Colonic mucosa (tissue), 4 donors: Measurements from ENCODE around the gene PRICKLE1. TPM values are rescaled to one million over a fixed set of nuclear protein-coding genes. Genes with fewer than 3 reads are reported as not detected.

Experiments used
- DNase-seq: peaks from one replicate; pipeline ENCODE4 v3.0.0-alpha.2; 2020
- H3K27ac ChIP-seq: fragments of 200-600 bp; one replicate; pipeline ENCODE4 v1.8.0; 2021
- H3K27me3 ChIP-seq: fragments of 200-600 bp; one replicate; pipeline ENCODE4 v1.8.0; 2021
- H3K36me3 ChIP-seq: fragments of 200-600 bp; one replicate; pipeline ENCODE4 v1.8.0; 2021
- H3K4me1 ChIP-seq: fragments of 200-600 bp; one replicate; pipeline ENCODE4 v1.8.0; 2021; ENCODE audit warnings: mild to moderate bottlenecking
- H3K4me3 ChIP-seq: fragments of 200-600 bp; one replicate; pipeline ENCODE4 v1.8.0; 2021
- H3K9ac ChIP-seq, 2 donors: one replicate each; pipeline ENCODE4 v1.7.0; 2013; ENCODE audit warnings: control low read depth in 2 of 2, low read depth in 2 of 2, low read length in 2 of 2
- H3K9me3 ChIP-seq: fragments of 200-600 bp; one replicate; pipeline ENCODE4 v1.8.0; 2021
- intact Hi-C: fragments of 100-400 bp; cut with DNase I; formaldehyde crosslinking; loops from one replicate; pipeline ENCODE4 v1.14.1; 2022
- total RNA-seq, 2 donors: library from RNA; stranded (reverse); fragmentation: NEBNext Ultra II Directional in 1 of 2; extraction: Animal tissue kit (Norgen Biotek cat#: 25700) in 1 of 2; gene quantifications; one replicate each; pipeline ENCODE4 v1.2.1, GENCODE V29; 2021
- TF ChIP-seq, protein P1 (sequence below): fragments of 200-600 bp; IDR thresholded peaks from one replicate; pipeline ENCODE4 v1.8.0; 2022; ENCODE audit warnings: antibody characterized with exemption, mild to moderate bottlenecking
- donor health status: healthy.
- donor health status: DM: no; HTN: no; CAD: no.
- donor health status: DM: no; HTN: no; CAD: no.

Gene PRICKLE1
- total RNA-seq, 2 donors from 2014 or later: 1.1 to 2.9 TPM

DNA sequence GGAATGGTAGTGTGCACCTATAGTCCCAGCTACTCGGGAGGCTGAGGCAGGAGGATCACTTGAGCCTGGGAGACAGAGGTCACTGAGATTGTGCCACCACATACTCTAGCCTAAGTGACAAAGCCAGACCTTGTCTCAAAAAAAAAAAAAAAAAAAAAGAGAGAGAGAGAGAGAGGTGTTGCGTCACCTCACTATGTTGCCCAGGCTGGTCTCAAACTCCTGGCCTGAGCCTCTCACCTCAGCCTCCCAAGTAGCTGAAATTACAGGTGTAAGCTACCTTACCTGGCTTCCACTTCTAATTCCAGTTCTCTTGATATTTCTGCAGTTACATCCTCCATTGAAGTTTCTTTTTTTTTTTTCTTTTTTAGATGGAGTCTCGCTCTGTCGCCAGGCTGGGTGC is 94.3 kb downstream of the PRICKLE1 start:
- no peak for DNase-seq
- no peaks in the 10 kb centered on the region for H3K9me3 ChIP-seq
- no peak overlapping the region for H3K27ac ChIP-seq
- TF ChIP-seq, protein P1, sequence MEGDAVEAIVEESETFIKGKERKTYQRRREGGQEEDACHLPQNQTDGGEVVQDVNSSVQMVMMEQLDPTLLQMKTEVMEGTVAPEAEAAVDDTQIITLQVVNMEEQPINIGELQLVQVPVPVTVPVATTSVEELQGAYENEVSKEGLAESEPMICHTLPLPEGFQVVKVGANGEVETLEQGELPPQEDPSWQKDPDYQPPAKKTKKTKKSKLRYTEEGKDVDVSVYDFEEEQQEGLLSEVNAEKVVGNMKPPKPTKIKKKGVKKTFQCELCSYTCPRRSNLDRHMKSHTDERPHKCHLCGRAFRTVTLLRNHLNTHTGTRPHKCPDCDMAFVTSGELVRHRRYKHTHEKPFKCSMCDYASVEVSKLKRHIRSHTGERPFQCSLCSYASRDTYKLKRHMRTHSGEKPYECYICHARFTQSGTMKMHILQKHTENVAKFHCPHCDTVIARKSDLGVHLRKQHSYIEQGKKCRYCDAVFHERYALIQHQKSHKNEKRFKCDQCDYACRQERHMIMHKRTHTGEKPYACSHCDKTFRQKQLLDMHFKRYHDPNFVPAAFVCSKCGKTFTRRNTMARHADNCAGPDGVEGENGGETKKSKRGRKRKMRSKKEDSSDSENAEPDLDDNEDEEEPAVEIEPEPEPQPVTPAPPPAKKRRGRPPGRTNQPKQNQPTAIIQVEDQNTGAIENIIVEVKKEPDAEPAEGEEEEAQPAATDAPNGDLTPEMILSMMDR: no peak
- intact Hi-C loops: no loop called here
- no peaks in the 10 kb centered on the region for H3K27me3 ChIP-seq
- H3K36me3 ChIP-seq: no peaks in the 10 kb centered on the region
- H3K9ac ChIP-seq: no peak overlapping the region
- H3K4me3 ChIP-seq: no peak overlapping the region
- no peaks in the 10 kb centered on the region for H3K4me1 ChIP-seq

- no peak overlapping the region for H3K9ac ChIP-seq
Measured at GRCh38 chr12:42492267-42492666, 97.3 kb downstream of the PRICKLE1 start.

DNA sequence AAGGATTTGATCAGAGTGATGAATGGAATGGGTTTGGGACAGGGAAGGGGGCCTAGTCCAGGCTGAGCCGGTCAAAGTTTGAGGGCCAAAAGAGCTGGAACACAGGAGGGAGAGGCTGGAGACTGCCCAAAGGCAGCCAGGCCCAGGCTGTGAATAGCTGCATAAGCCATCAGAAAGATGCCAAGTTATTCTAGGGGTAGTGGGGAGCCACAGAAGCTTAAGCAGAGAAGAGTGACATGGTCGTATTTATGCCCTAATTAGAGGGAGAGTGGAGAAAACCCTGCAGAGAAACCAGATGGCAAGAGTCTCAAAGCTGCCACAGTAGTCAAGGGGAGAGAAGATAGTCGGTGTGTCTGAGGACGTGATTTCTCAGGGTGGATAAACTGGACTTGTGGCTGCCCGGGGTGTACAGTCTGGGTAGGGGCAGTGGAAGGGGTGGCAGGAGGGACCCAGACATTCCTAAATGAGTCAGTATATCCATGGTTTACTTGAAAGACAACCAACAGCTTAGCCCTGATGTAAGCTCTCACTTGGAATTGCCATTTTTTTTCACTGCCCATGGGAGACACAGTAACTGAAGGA is 99.2 kb downstream of the PRICKLE1 start:
- Histone ChIP-seq H3K9me3 (no peaks in the 10 kb centered on the region), H3K9ac (no peak overlapping the region), H3K4me3 (no peak overlapping the region), H3K36me3 (no peaks in the 10 kb centered on the region), H3K4me1 (no peaks in the 10 kb centered on the region), H3K27ac (no peak overlapping the region), H3K27me3 (no peaks in the 10 kb centered on the region)
- no peak for DNase-seq
- intact Hi-C loops: no loop called here
- TF ChIP-seq, protein P1: no peak

More at GRCh38 chr12:42492267-42492666, 97.3 kb downstream of the PRICKLE1 start:
- H3K4me3 ChIP-seq: no peak overlapping the region
- H3K27ac ChIP-seq: no peak overlapping the region
- H3K4me1 ChIP-seq: no peaks in the 10 kb centered on the region
- no peaks in the 10 kb centered on the region for H3K9me3 ChIP-seq
- H3K27me3 ChIP-seq: no peaks in the 10 kb centered on the region
- TF ChIP-seq, protein P1: no peak
- H3K36me3 ChIP-seq: no peaks in the 10 kb centered on the region
- DNase-seq: no peak
- intact Hi-C loops: no loop called here

DNA sequence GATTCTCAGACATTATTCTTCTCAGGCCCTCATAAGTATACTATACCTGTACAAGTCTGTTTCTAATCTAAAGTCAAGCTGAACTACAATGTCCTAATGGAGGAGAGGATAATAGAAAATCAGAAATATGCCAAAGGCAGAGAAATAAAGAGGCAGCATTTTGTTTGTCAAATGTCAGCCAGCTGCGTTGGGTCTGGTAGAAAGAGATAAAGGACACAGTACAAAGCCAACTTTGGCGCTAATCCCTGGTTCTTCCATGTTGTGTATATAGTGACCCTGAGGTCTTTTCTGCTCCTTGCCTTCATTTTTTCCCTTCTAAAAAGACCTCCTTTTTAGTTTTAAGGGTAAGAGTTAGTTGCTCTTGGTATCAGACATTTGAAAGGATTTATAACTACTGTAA is 103.1 kb downstream of the PRICKLE1 start:
- no peak for DNase-seq
- Histone ChIP-seq H3K27ac (no peak overlapping the region), H3K4me3 (no peak overlapping the region), H3K27me3 (no peaks in the 10 kb centered on the region), H3K9ac (no peak overlapping the region), H3K9me3 (no peaks in the 10 kb centered on the region), H3K36me3 (no peaks in the 10 kb centered on the region), H3K4me1 (no peaks in the 10 kb centered on the region)
- TF ChIP-seq, protein P1: no peak
- intact Hi-C loops: no loop called here

DNA sequence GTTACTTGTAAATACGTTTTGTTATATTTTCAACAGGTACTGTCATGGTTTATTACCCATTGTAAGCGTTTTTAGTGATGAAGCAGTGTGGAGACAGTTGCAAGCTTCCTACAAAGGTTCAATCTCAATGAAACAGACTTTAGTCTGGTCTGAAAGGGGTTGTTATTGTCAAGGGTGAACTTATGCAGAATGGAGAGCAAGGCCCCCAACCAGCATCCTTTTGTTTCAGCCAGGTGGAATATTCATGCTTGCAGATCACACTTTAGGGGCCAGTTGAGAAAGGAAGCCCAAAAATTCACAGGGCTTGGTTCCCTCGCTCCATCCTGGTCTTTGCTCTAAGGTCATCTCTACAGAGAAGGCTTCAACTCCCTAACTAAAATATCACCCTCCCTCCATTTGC is 103.7 kb downstream of the PRICKLE1 start:
- H3K9me3 ChIP-seq: no peaks in the 10 kb centered on the region

More for the DNA sequence above, 103.7 kb downstream of the PRICKLE1 start:
- TF ChIP-seq, protein P1: no peak
- Histone ChIP-seq H3K27me3 (no peaks in the 10 kb centered on the region), H3K27ac (no peak overlapping the region), H3K9ac (no peak overlapping the region), H3K4me3 (no peak overlapping the region), H3K36me3 (no peaks in the 10 kb centered on the region), H3K4me1 (no peaks in the 10 kb centered on the region)
- DNase-seq: no peak
- intact Hi-C loops: no loop called here
